GM12892 (cell line): ENCODE data around the gene MACROD1.

Experiments used
- POLR2A ChIP-seq: IDR thresholded peaks from 2 replicates; pipeline ENCODE4 v1.6.1; 2011; ENCODE audit warnings: low read depth, low read length, control low read depth
- TAF1 ChIP-seq: IDR thresholded peaks from 2 replicates; pipeline ENCODE4 v1.6.1; 2011; ENCODE audit warnings: low read depth, mild to moderate bottlenecking, control low read depth, low read length, borderline replicate concordance

GRCh38 chr11:64058494-64058893 lies 107.4 kb downstream of the MACROD1 start:
- no peak for TF ChIP-seq TAF1
- TF ChIP-seq POLR2A: no peak
